Thyroid gland (tissue), 4 donors: ENCODE results near the gene CD6.

Source experiments
- POLR2A ChIP-seq, 2 donors: fragments of 450-650 bp; IDR thresholded peaks; one replicate each; pipeline ENCODE4 v1.6.1; 2017; ENCODE audit warnings: antibody characterized with exemption in 2 of 2, mild to moderate bottlenecking in 2 of 2, moderate library complexity in 1 of 2
- TF ChIP-seq, protein P1 (sequence below), 6 experiments: fragments of 200-600 bp in 3 of 6; fragments of 450-650 bp in 3 of 6; sonication (generic) in 3 of 6; IDR thresholded peaks; one replicate each; pipeline ENCODE4 v1.5.1; 2016 to 2019; ENCODE audit warnings: antibody characterized with exemption in 6 of 6, mild to moderate bottlenecking in 2 of 6, inconsistent platforms in 1 of 6, moderate library complexity in 1 of 6

DNA sequence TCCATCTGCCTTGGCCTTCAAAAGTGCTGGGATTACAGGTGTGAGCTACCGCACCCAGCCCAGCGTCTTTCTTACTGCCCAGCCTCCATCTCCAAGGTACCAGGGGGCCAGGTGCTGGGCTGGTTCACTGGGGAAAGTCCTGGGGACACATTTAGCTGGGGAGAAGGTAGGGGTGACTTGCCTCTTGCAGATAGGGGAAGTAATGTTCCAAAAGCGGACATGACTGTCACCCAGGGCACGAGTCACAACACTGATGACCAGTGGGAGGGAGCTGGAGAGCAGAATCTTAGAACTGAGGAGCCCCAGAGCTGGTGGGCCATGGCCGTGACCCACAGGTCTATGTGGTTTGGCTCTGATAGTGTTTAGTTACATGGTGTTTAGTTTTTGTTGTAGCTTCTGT, 17.1 kb upstream of the CD6 start:
- TF ChIP-seq, protein P1, sequence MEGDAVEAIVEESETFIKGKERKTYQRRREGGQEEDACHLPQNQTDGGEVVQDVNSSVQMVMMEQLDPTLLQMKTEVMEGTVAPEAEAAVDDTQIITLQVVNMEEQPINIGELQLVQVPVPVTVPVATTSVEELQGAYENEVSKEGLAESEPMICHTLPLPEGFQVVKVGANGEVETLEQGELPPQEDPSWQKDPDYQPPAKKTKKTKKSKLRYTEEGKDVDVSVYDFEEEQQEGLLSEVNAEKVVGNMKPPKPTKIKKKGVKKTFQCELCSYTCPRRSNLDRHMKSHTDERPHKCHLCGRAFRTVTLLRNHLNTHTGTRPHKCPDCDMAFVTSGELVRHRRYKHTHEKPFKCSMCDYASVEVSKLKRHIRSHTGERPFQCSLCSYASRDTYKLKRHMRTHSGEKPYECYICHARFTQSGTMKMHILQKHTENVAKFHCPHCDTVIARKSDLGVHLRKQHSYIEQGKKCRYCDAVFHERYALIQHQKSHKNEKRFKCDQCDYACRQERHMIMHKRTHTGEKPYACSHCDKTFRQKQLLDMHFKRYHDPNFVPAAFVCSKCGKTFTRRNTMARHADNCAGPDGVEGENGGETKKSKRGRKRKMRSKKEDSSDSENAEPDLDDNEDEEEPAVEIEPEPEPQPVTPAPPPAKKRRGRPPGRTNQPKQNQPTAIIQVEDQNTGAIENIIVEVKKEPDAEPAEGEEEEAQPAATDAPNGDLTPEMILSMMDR (IDR thresholded peaks at IDR 0.05), result no peak
- TF ChIP-seq POLR2A (IDR thresholded peaks at IDR 0.05), result no peak
